Measurements from ENCODE around the gene RNF212.
A peak's percentile ranks its signal among the peaks of the same experiment; 100 is the strongest.
"Not testable (repeated sequence)": the region's sequence is repeated elsewhere in the genome, so short reads cannot be mapped to it uniquely, and the experiment has no call there.

Gene RNF212

DNA sequence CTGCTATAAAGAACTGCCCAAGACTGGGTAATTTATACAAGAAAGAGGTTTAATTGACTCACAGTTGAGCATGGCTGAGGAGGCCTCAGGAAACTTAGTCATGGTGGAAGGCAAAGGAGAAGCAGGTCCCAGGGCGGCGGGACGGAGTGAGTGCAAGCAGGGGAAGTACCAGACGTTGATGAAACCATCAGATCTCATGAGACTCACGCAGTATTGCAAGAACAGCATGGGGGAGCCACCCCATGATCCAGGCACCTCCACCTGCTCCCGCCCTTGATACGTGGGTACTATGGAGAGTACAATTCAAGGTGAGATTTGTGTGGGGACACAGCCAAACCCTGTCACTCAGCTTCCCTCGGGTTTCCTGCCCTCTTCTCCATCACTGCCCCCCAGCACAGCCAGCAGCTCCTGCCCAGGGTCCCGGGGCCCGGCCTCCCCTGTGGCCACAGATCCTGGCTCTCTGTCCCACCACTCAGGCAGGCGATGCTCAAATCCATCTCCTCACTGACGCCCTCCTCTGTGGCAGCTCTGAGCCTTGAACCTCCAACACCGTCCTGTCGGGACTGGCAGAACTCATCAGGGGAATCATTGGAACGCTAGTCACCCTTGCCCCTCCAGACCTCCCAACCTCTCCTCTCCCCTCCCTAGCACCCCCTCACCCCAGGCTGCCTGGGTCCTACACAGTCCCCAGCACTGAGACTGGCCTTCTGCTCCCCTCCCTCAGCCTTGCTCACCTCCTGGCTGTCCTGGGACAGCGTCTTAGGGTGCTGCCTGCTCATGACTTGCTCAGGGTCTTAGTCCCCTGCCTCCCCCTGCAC, 64.4 kb downstream of the RNF212 start:
- DNase-seq (ENCODE audit: low spot score), result peak; percentile 22

DNA sequence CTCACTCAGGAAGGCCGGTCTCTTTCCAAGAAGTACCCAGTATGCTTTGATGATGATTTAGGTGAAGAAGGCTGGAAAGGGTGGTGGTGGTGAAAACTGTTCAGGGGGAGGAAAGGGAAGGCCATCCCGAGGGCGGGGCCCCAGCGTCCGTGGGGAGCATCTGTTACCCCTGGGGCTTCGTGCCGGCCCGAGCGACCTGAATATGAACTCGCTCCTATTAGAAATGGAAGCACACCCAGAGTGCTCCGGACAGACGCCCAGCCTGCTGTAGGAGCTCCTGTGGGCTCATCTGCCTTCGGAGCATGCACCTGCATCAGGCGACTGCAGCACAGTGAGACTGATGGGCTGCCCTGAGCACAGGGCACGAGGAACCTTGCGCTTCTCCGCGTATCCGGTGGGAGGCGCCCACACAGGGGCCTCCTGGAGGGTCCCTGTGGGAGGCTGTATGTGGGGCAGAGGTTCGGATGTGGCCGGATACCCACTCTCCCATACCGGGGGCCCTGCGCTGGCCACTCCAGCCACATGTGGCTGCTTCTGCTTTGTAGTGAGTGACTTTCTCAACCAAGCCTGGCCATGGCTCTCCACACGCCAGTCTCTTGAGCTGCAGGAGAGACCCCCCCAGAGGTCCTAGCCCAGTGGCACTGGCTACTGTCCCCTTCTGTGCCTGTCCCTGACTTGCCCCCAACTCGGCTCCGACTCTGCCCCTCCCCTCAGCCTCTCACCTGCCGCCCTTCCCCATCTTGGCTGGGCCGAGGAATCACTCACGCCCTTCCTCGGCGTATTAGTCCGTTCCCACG, 65.2 kb downstream of the RNF212 start:
- DNase-seq (ENCODE audit: low spot score), result peak; percentile 35

- DNase-seq (ENCODE audit: low spot score), result peak; percentile 26
These were observed 66.0 kb downstream of the RNF212 start for GRCh38 chr4:1047106-1047975.

GRCh38 chr4:1046581-1047011, 66.8 kb downstream of the RNF212 start:
- DNase-seq (ENCODE audit: low spot score), result not testable (repeated sequence)

DNA sequence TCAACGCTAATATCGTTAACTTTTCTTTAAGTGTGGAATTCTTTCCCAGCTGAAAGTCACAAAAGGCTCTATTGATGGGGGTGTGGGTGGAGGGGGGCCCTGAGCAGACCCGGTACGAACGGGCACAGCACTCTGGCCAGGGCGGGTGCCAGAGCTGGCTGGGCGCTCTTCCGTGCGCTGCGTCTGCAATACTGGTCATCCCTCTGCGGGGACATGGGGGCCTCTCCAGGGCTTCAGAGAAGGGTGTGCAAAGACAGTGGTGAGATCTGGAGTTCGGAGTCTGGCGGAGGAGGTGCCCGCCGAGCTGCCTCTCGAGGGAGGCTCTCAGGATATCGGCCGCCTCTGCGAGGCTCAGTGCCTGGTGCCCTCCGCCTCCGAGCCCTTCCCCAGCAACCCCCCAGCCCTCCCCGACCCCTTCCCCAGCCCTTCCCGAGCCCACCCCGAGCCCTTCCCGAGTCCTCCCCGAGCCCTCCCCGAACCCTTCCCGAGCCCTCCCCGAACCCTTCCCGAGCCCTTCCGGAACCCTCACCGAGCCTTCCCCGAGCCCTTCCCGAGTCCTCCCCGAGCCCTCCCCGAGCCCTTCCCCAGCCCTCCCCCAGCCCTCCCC, 67.7 kb downstream of the RNF212 start:
- DNase-seq (ENCODE audit: low spot score), result no peak

- DNase-seq (ENCODE audit: low spot score), result no peak
These were observed 68.2 kb downstream of the RNF212 start for GRCh38 chr4:1045193-1045594.

- DNase-seq (ENCODE audit: low spot score), result no peak
These were observed 68.7 kb downstream of the RNF212 start for GRCh38 chr4:1044469-1045192.

GRCh38 chr4:1043651-1044468, 69.5 kb downstream of the RNF212 start:
- no peak for DNase-seq (ENCODE audit: low spot score)

DNA sequence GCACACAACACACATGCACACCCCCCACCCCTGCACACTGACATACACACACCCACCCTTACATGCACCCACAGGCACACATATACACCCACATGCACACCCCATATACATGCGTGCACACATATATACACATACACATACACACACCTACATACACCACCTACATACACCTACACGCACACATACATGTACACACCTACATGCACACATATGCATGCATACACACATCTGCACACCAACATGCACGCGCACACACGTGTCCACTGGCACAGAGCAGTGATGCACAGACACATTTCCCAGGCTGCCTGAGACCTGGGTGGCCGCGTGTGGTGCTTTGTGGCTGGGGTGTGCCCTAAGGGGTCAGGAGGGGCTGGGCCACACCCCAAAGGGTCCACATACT, 70.2 kb downstream of the RNF212 start:
- no peak for DNase-seq (ENCODE audit: low spot score)

DNA sequence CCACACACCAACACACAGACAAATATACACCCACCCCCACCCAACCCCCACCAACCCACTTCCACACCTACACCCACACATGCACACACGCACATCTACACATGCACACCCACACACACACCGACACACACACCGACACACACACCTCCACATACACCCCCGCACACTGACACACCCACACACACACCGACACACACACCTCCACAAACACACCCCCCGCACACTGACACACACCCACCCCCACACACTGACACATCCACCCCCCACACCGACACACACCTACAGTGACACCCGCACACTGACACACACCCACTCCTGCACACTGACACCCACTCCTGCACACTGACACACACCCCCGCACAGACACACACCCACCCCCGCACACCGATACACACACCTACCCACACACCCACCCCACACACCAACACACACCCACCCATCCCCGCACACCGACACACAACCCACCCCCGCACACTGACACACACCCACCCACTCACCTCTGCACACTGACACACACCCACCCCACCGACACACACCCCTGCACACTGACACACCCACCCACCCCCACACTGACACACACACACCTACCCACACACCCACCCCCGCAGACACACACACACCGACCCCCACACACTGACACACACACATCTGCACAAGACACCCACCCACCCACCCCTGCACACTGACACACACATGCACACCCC, 70.9 kb downstream of the RNF212 start:
- DNase-seq (ENCODE audit: low spot score), result no peak

GRCh38 chr4:1041936-1042330, 71.4 kb downstream of the RNF212 start:
- no peak for DNase-seq (ENCODE audit: low spot score)

GRCh38 chr4:1041147-1041935, 72.0 kb downstream of the RNF212 start:
- DNase-seq (ENCODE audit: low spot score), result no peak

DNA sequence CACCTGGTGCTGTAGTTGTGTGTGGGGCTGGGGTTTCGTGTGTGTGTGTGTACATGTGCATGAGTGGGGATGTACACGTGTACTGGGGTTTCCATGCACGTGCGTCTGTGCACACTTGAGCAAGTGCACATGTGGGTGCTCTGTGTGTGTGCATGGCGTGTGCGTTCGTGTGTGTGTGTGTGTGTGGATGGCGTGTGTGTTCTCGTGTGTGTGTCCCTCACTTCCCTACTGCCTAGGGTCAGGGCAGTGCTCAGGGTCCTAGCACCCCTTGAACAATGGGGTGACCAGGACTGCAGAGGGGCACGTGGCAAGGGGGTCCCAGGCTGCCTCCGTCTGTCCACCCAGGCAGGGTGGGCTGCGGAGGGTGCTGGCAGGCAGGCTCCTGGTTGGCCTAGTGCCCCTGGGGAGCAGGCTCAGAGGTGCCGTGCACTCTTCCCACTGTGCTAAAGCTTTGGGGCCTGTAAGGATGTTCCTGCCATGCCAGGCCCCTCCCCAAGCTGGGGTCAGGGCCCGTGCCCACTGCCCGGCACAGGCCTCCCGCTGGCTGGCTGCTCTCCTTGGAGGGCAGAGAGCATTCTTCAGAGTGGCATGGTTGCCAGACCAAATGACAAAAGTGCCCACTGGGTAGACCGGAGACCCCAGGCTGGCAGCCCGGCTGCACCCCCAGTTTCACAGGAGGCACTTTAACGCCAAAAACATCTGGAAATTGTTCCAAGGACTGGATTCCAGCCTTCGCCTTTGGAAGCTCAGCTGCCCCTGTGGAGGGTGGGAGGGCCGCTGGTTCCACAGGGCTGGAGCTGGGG, 72.8 kb downstream of the RNF212 start:
- no peak for DNase-seq (ENCODE audit: low spot score)

DNA sequence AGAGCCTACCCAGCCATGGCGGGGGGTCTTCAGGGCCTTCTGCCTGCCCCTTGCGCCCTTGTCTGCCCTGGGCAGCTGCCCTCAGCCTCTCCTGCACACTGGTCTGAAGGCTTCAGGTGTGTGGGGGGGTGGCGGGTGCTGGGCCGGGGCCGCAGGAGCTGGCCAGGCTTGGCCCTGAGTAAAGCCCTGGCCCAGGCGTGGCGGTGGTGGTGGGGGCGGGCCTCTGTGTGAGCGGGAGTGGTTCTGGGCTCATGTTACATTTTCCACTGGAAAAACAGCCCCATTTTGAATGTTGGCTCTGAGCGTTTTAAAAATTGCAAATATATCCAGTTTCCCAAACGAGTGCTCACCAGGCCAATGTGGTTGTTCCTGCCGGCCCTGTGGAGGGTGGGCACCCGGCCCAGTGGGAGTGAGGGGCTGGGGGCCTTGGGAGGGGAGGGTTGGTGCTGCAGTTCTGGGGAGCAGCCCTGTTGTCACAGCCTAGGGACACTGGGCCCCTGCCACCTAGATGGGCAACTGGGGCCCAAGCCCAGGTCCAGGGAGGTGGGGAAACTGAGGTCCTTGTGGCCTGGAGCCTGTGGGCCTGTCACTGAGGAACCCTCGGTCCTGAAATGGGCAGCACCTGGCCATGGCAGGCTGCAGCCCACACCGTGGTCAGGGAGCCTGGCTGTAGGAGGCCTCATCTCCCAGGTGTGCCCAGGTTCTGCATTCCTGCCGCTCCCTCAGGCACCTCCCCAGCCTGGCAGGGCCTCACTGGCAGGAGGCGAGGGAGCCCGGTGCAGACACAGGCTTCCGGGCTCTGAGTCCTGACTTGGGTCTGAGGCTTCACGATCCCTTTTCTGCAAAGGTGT, 73.6 kb downstream of the RNF212 start:
- DNase-seq (ENCODE audit: low spot score), result no peak

- DNase-seq (ENCODE audit: low spot score), result no peak
These were observed 74.3 kb downstream of the RNF212 start for GRCh38 chr4:1038948-1039492.

DNA sequence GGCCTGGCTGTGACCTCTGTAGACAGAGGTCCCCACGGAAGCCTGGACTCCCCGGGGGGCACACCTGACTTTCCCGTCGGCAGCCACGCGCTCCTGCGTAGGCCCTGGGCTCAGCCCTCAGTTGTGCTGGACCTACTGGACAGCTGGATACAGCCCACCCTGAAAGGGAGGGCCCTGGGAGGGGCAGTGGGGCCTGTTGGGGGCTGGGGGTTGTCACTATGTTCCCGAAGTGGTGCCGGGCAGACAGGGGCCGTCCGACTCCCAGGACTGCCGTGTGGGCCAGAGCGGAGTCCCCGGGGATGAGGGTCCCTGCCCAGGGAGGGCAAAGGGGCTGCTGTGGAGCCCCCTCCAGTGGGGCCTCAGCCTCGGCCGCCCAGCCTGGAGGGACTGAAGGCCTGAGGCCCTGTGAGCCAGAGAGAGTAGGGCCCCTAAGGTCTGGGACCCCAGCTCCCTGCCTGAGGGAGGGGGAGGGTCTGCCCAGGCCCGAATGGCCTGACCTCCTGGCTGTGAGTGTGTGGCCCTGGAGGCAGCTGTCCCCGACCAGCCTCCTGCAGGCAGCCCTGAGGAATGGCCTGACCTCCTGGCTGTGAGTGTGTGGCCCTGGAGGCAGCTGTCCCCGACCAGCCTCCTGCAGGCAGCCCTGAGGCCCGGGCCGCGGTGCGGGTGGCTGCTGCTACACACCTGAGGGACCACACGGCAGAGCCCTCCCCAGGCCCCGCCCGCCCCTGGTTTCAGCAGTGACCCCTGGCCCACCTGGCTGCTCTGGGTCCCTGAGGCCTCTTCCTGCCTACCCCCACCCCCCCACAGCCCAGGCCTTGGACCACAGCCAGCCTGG, 76.2 kb downstream of the RNF212 start:
- no peak for DNase-seq (ENCODE audit: low spot score)
